CD4-positive, alpha-beta memory T cell (primary cell): ENCODE measurements around the gene SPATS2L. TPM values are rescaled to one million over a fixed set of nuclear protein-coding genes. Genes with fewer than 3 reads are reported as not detected.
"Not testable (repeated sequence)": the region's sequence is repeated elsewhere in the genome, so short reads cannot be mapped to it uniquely, and the experiment has no call there.

Experiments used
- CTCF ChIA-PET: fragments of 350-600 bp; sonication (Branson Sonifier 250); formaldehyde crosslinking; loops from one replicate; lab custom pipeline; 2021; ENCODE audit warnings: inconsistent platforms; ENCODE audit not compliant: partially characterized antibody; lab: Charles Lee
- POLR2A ChIA-PET: fragments of 350-600 bp; sonication (Branson Sonifier 250); formaldehyde crosslinking; loops from one replicate; lab custom pipeline; 2021; ENCODE audit not compliant: partially characterized antibody; lab: Charles Lee
- DNase-seq, 5 donors: peaks; one replicate each; pipeline versions ENCODE4 v3.0.0 to v3.0.0-alpha.2; 2020 to 2022; ENCODE audit warnings: mixed read lengths in 1 of 5
- H3K27ac ChIP-seq: one replicate; pipeline ENCODE4 v1.7.0; 2013; ENCODE audit warnings: low read depth, low read length
- H3K27me3 ChIP-seq: 2 replicates; pipeline ENCODE4 v1.7.0; 2013; ENCODE audit warnings: mild to moderate bottlenecking, low read length, moderate library complexity; ENCODE audit not compliant: insufficient read depth
- H3K36me3 ChIP-seq: 2 replicates; pipeline ENCODE4 v1.7.0; 2013; ENCODE audit warnings: mild to moderate bottlenecking, low read length, moderate library complexity; ENCODE audit not compliant: insufficient read depth
- H3K4me1 ChIP-seq: 2 replicates; pipeline ENCODE4 v1.7.0; 2013; ENCODE audit warnings: mild to moderate bottlenecking, low read length, moderate library complexity; ENCODE audit not compliant: insufficient read depth
- H3K4me3 ChIP-seq, 2 donors: one replicate each; pipeline ENCODE4 v1.7.0; 2013; ENCODE audit warnings: low read length in 2 of 2, mild to moderate bottlenecking in 1 of 2
- H3K9me3 ChIP-seq, 2 donors: one replicate each; pipeline ENCODE4 v1.7.0; 2013; ENCODE audit warnings: low read length in 2 of 2, control low read depth in 1 of 2; ENCODE audit not compliant: control insufficient read depth in 1 of 2
- H3K27ac Mint-ChIP-seq, 7 donors: one replicate each; pipeline ENCODE4 v1.8.0; 2020 to 2021; ENCODE audit warnings: mixed read lengths in 7 of 7, mild to moderate bottlenecking in 6 of 7, inconsistent platforms in 3 of 7, moderate library complexity in 3 of 7
- H3K27me3 Mint-ChIP-seq, 2 donors: one replicate each; pipeline ENCODE4 v1.8.0; 2020 to 2021; ENCODE audit warnings: mixed read lengths in 2 of 2
- H3K36me3 Mint-ChIP-seq, 2 donors: one replicate each; pipeline ENCODE4 v1.8.0; 2020 to 2021; ENCODE audit warnings: mixed read lengths in 2 of 2, inconsistent platforms in 1 of 2, mild to moderate bottlenecking in 1 of 2
- H3K4me1 Mint-ChIP-seq, 4 donors: one replicate each; pipeline ENCODE4 v1.8.0; 2020 to 2021; ENCODE audit warnings: mixed read lengths in 4 of 4, mild to moderate bottlenecking in 1 of 4
- H3K4me3 Mint-ChIP-seq, 8 donors: one replicate each; pipeline ENCODE4 v1.8.0; 2020 to 2021; ENCODE audit warnings: mixed read lengths in 8 of 8, mild to moderate bottlenecking in 7 of 8, moderate library complexity in 6 of 8, inconsistent platforms in 3 of 8
- H3K9me3 Mint-ChIP-seq, 8 donors: one replicate each; pipeline ENCODE4 v1.8.0; 2020 to 2021; ENCODE audit warnings: mixed read lengths in 8 of 8, mild to moderate bottlenecking in 5 of 8, inconsistent platforms in 3 of 8, moderate library complexity in 1 of 8
- intact Hi-C: fragments of 100-400 bp; cut with micrococcal nuclease; formaldehyde crosslinking; loops from one replicate; pipeline ENCODE4 v1.15.1; 2023
- polyA plus RNA-seq, 2 donors: library from polyadenylated mRNA; unstranded; fragments of 300-500 nt; fragmentation: Illumina TruSeq; gene quantifications; one replicate each; pipeline ENCODE4 v1.2.3, GENCODE V29; 2021
- total RNA-seq, 2 experiments: library from RNA; stranded (reverse); gene quantifications; one replicate each; pipeline ENCODE4 v1.2.3, GENCODE V29; 2021

The SPATS2L gene
- total and polyA plus RNA-seq, 4 experiments from 2014 or later = 5.2 to 6.6 (median 6.0) TPM

- Histone ChIP-seq H3K36me3 (no peaks in the 10 kb centered on the region), H3K27me3 (no peaks in the 10 kb centered on the region), H3K4me1 (no peaks in the 10 kb centered on the region), H3K4me3 (no peak overlapping the region), H3K27ac (no peak overlapping the region), H3K9me3 (no peaks in the 10 kb centered on the region)
- DNase-seq = no peak
- intact Hi-C loops = no loop called here
- ChIA-PET POLR2A (no interaction called here), CTCF (no interaction called here)
- no peak overlapping the region for H3K4me3 Mint-ChIP-seq
- no peaks in the 10 kb centered on the region for H3K36me3 Mint-ChIP-seq
- peak overlapping the region in 1 of 7 donors; percentile 42 for H3K27ac Mint-ChIP-seq
- peaks cover 0 to 1% of the 10 kb centered on the region in 2 donors for H3K27me3 Mint-ChIP-seq
- no peaks in the 10 kb centered on the region for H3K4me1 Mint-ChIP-seq
- peaks cover 0 to 5% (median under 1%) of the 10 kb centered on the region in 8 donors for H3K9me3 Mint-ChIP-seq
Measured at GRCh38 chr2:200340508-200341224, 34.2 kb downstream of the SPATS2L start.

GRCh38 chr2:200341376-200341775, 34.9 kb downstream of the SPATS2L start:
- no peaks in the 10 kb centered on the region for H3K9me3 ChIP-seq
- Mint-ChIP-seq H3K9me3 (peaks cover 0 to 5% (median under 1%) of the 10 kb centered on the region in 8 donors), H3K27me3 (peaks cover 0 to 1% of the 10 kb centered on the region in 2 donors), H3K4me1 (no peaks in the 10 kb centered on the region), H3K36me3 (no peaks in the 10 kb centered on the region), H3K27ac (no peak overlapping the region), H3K4me3 (no peak overlapping the region)
- no peak overlapping the region for H3K4me3 ChIP-seq
- no peaks in the 10 kb centered on the region for H3K4me1 ChIP-seq
- no peaks in the 10 kb centered on the region for H3K27me3 ChIP-seq
- no peaks in the 10 kb centered on the region for H3K36me3 ChIP-seq
- no peak overlapping the region for H3K27ac ChIP-seq
- POLR2A ChIA-PET = no interaction called here
- intact Hi-C loops = no loop called here
- DNase-seq = no peak
- CTCF ChIA-PET = no interaction called here

- Histone ChIP-seq H3K27ac (no peak overlapping the region), H3K36me3 (no peaks in the 10 kb centered on the region), H3K9me3 (no peaks in the 10 kb centered on the region), H3K4me3 (no peak overlapping the region), H3K27me3 (no peaks in the 10 kb centered on the region), H3K4me1 (no peaks in the 10 kb centered on the region)
- intact Hi-C loops = no loop called here
- Mint-ChIP-seq H3K4me3 (no peak overlapping the region), H3K4me1 (no peaks in the 10 kb centered on the region), H3K9me3 (peaks cover 0 to 5% (median under 1%) of the 10 kb centered on the region in 8 donors), H3K27ac (no peak overlapping the region), H3K36me3 (no peaks in the 10 kb centered on the region), H3K27me3 (peaks cover 0 to 1% of the 10 kb centered on the region in 2 donors)
- no peak for DNase-seq
- POLR2A ChIA-PET = no interaction called here
- CTCF ChIA-PET = no interaction called here
Measured at GRCh38 chr2:200342235-200342634, 35.7 kb downstream of the SPATS2L start.

GRCh38 chr2:200342654-200343053, 36.2 kb downstream of the SPATS2L start:
- peaks cover 0 to 1% of the 10 kb centered on the region in 2 donors for H3K27me3 Mint-ChIP-seq
- CTCF ChIA-PET = no interaction called here
- H3K4me3 Mint-ChIP-seq = no peak overlapping the region
- H3K27ac ChIP-seq = no peak overlapping the region
- no peaks in the 10 kb centered on the region for H3K4me1 Mint-ChIP-seq
- H3K36me3 ChIP-seq = no peaks in the 10 kb centered on the region
- intact Hi-C loops = no loop called here
- H3K36me3 Mint-ChIP-seq = no peaks in the 10 kb centered on the region
- H3K27ac Mint-ChIP-seq = no peak overlapping the region
- H3K4me1 ChIP-seq = no peaks in the 10 kb centered on the region
- H3K9me3 Mint-ChIP-seq = peaks cover 0 to 5% (median under 1%) of the 10 kb centered on the region in 8 donors
- POLR2A ChIA-PET = no interaction called here
- H3K4me3 ChIP-seq = no peak overlapping the region
- no peaks in the 10 kb centered on the region for H3K9me3 ChIP-seq
- DNase-seq = no peak
- H3K27me3 ChIP-seq = no peaks in the 10 kb centered on the region

GRCh38 chr2:200344202-200344601, 37.7 kb downstream of the SPATS2L start:
- POLR2A ChIA-PET = not testable (repeated sequence)

GRCh38 chr2:200345975-200346374, 39.5 kb downstream of the SPATS2L start:
- Mint-ChIP-seq H3K4me3 (no peak overlapping the region), H3K27me3 (peaks cover 0 to 1% of the 10 kb centered on the region in 2 donors), H3K9me3 (peaks cover 0 to 5% (median under 1%) of the 10 kb centered on the region in 8 donors), H3K36me3 (no peaks in the 10 kb centered on the region), H3K4me1 (no peaks in the 10 kb centered on the region), H3K27ac (no peak overlapping the region)
- H3K36me3 ChIP-seq = no peaks in the 10 kb centered on the region
- no peaks in the 10 kb centered on the region for H3K9me3 ChIP-seq
- H3K27me3 ChIP-seq = no peaks in the 10 kb centered on the region
- DNase-seq = no peak
- ChIA-PET CTCF (interaction anchor here (1.5 kb wide), 1 partner anchor 135 kb away, joined by 3 read pairs; no protein-coding TSS in a partner anchor), POLR2A (no interaction called here)
- H3K27ac ChIP-seq = no peak overlapping the region
- H3K4me1 ChIP-seq = no peaks in the 10 kb centered on the region
- no peak overlapping the region for H3K4me3 ChIP-seq
- intact Hi-C loops = no loop called here

More at GRCh38 chr2:200344202-200344601, 37.7 kb downstream of the SPATS2L start:
- H3K27ac ChIP-seq, H3K9me3 ChIP-seq, H3K4me1 ChIP-seq, H3K4me3 ChIP-seq, H3K4me3 Mint-ChIP-seq, H3K36me3 ChIP-seq, H3K4me1 Mint-ChIP-seq, H3K9me3 Mint-ChIP-seq, DNase-seq, intact Hi-C loops, H3K27ac Mint-ChIP-seq, H3K27me3 Mint-ChIP-seq, H3K36me3 Mint-ChIP-seq, H3K27me3 ChIP-seq: not testable (repeated sequence)
- CTCF ChIA-PET = interaction anchor here (0.7 kb wide), 1 partner anchor 1228 kb away, joined by 3 read pairs; no protein-coding TSS in a partner anchor

GRCh38 chr2:200347301-200347700, 40.8 kb downstream of the SPATS2L start:
- H3K27ac Mint-ChIP-seq = no peak overlapping the region
- ChIA-PET CTCF (no interaction called here), POLR2A (no interaction called here)
- no peak overlapping the region for H3K4me3 ChIP-seq
- no peaks in the 10 kb centered on the region for H3K4me1 ChIP-seq
- intact Hi-C loops = no loop called here
- no peak overlapping the region for H3K27ac ChIP-seq
- H3K27me3 Mint-ChIP-seq = no peaks in the 10 kb centered on the region
- H3K4me1 Mint-ChIP-seq = no peaks in the 10 kb centered on the region
- peaks cover 0 to 5% (median 0%) of the 10 kb centered on the region in 8 donors for H3K9me3 Mint-ChIP-seq
- H3K27me3 ChIP-seq = no peaks in the 10 kb centered on the region
- DNase-seq = no peak
- H3K9me3 ChIP-seq = no peaks in the 10 kb centered on the region
- no peaks in the 10 kb centered on the region for H3K36me3 Mint-ChIP-seq
- no peaks in the 10 kb centered on the region for H3K36me3 ChIP-seq
- no peak overlapping the region for H3K4me3 Mint-ChIP-seq
